Activated naive CD4-positive, alpha-beta T cell (primary cell): ENCODE data around the gene MYO1D.
"Not testable (repeated sequence)": the region's sequence is repeated elsewhere in the genome, so short reads cannot be mapped to it uniquely, and the experiment has no call there.

ENCODE experiments used
- DNase-seq, 4 experiments: peaks; one replicate each; lab custom pipeline; 2025; lab: John Stamatoyannopoulos, UW

Gene MYO1D

DNA sequence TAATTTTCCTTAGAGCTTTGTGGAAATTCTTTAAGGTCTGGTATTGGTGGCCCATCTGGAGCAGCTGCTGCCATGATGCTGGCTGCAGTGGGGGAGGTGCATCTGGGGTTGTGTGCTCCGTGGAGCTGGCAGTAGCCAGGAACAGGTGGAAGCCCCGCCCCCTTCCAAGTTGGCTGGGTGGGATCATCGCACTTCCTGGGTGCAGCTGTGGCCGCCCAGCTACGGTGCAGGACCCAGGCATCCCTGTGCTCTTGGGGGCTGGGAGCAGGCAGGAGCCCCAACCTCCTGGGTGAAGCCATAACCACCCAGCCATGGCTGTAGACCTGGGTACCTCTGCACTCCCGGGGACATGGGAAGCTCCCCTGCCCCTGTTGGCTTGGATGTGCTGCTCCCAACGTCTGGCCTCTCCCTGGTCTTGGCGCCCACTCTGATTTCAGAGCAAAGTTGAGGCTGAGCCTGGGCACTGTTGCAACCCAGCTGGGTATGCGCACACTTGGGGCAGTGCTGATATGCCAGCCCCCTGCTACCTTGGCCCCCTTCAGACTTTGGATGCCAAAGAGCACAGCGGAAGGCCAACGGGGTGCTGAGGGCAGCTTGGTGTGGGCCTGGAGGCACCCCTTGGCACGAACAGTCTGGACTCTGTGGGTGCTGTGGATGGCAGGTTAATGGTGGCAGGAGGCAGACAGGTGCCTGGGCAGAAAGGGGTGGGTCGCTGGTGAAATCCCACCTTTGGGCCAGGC, 145.2 kb downstream of the MYO1D start:
- DNase-seq: no peak

DNA sequence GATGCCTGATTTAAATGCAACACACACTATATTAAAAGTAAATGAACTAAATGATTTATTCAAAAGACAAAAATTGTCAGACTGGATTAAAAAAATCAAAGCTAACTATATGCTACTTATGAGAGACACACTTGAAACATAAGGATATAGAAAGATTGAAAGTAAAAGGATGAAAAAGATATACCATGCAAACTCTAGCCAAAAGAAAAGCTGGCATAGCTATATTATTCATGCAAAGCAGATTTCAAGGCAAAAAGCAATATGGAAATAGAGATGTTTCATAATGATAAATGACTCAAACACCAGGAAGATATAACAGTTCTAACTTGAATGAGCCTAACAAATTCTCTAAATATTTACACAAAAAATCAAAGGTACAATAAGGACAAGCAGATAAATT, 149.2 kb downstream of the MYO1D start:
- DNase-seq: no peak

- no peak for DNase-seq
Observed at GRCh38 chr17:32725697-32726096, 151.2 kb downstream of the MYO1D start.

- DNase-seq: no peak
Observed at GRCh38 chr17:32723310-32723955, 153.5 kb downstream of the MYO1D start.

DNA sequence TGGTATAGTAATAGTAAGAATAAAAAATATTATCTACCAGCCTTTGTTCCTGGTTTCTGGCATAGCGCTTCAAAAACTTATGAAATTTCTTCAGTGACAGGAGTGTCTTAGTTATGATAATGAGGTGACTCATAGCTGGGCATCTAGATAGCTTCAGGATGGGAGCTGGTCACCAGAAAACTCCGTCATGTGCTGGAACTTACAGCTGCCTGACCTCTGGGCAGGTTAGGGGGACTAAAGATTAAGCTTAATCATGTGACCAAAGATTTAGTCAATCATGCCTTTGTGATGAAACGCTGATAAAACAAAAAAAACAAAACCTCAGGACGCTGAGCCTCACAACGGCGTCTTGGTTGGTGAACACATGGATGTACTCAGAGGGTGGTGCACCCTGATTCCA, 154.2 kb downstream of the MYO1D start:
- DNase-seq: no peak

DNA sequence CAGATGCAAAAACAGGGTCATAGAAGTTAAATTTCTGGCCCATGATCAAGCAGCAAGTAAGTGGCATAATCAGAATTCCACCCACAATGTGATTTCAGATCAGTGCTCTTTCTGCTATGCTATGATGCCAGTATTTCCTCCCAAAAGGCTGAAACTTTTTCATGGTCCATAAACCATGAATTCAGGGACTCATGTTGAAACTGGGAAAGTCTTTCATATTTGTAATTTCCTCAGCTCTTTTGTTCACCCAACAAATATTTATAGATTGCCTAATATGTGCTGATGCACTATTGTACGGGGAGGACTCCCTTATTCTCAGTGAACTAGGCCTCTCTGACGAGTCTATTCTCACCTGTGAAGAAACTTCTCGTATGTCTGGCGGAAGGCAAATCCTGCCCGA, 156.3 kb downstream of the MYO1D start:
- DNase-seq: no peak

DNA sequence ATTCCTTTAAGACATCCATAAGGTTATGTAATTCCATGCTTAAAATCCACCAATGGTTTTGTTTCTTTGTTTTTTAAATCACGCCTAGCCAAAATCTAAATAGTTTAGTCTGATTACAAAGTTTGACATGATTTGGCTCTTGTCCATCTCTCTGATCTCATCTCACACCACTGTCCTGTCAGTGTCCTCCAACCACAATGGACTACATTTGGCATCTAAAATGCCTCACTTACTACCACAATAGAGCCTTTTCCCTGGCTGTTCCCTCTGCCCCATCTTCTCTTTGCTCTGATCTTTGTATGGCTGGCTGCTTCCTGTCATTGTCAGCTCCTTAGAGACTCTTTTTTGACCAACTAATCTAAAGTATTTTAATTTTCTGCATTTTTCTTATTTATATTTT, 157.2 kb downstream of the MYO1D start:
- DNase-seq: no peak

- DNase-seq: not testable (repeated sequence)
Observed at GRCh38 chr17:32714922-32715321, 162.0 kb downstream of the MYO1D start.

GRCh38 chr17:32714206-32714605, 162.7 kb downstream of the MYO1D start:
- not testable (repeated sequence) for DNase-seq

DNA sequence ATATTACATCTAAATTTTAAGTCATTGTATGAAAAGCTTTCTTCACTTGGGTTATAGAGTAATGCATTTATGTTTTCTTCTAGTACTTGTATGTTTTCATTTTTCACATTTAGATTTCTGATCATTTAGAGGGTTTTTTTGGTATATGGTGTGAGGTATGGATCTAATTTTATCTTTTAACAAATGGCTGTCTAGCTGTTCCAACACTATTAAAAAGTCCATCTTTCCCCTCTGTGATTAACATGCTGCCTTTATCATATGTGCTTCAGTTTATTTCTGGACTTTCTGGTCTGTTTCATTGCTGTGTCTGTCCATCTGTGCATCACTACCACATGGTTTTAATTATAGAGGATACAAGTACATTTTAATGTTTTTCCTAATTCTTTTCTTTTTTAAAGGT, 163.8 kb downstream of the MYO1D start:
- DNase-seq: no peak

GRCh38 chr17:32709562-32709961, 167.4 kb downstream of the MYO1D start:
- DNase-seq: no peak

DNA sequence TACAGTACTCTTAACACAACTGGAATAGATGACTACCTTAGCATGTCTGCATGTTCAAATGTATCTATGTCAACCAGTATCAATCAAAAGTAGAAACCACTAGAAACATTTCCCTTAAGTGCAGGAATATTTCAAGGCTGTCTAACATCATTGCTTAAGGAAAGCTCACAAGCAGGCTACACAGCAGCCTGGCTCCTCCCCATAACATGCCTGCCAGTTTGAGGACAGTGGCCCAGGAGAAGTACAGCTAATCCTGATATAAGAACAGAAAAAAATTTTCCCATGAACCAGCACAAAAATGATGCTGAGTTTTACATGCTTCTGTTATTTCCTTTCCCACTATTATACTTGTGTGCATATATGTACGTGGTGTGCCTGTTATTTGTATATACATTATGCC, 175.1 kb downstream of the MYO1D start:
- DNase-seq: no peak

GRCh38 chr17:32699247-32699646, 177.7 kb downstream of the MYO1D start:
- DNase-seq: no peak

GRCh38 chr17:32697728-32698625, 178.9 kb downstream of the MYO1D start:
- no peak for DNase-seq

DNA sequence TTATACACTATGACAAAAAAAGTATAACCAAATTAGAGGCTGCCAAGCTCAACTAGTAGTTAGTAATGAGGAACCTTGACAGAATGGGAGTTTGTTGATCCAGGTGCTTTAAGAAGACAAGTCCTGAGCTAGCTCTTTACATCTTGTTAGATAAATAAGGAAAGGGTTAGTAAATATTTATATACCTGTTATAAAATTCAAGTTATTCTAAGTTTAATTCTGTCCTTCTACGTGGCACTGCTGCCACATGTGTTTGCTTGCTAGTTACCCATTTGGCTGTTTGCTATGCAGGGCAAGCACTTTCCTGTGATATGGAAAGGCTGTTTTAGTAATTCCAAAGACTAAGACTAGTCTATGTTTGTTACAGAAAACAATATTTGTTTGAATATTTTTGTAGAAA, 180.5 kb downstream of the MYO1D start:
- no peak for DNase-seq

DNA sequence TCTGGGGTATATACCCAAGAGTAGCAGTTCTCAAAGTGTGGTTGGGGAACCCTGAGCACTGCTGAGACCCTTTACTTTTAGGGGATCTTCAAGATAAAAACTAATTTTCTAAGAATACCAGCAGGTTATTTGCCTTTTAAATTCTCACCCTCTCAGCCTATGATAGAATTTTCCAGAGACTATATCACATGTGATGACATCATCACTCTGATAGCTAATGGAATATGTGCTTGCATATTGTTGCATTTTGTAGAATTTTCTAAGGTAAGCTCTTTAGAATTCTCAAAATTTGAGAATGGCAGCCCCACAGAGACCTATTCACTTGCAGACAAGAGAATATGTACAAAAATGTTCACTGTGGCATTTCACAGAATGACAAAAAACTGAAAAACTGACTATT, 181.1 kb downstream of the MYO1D start:
- DNase-seq: no peak

DNA sequence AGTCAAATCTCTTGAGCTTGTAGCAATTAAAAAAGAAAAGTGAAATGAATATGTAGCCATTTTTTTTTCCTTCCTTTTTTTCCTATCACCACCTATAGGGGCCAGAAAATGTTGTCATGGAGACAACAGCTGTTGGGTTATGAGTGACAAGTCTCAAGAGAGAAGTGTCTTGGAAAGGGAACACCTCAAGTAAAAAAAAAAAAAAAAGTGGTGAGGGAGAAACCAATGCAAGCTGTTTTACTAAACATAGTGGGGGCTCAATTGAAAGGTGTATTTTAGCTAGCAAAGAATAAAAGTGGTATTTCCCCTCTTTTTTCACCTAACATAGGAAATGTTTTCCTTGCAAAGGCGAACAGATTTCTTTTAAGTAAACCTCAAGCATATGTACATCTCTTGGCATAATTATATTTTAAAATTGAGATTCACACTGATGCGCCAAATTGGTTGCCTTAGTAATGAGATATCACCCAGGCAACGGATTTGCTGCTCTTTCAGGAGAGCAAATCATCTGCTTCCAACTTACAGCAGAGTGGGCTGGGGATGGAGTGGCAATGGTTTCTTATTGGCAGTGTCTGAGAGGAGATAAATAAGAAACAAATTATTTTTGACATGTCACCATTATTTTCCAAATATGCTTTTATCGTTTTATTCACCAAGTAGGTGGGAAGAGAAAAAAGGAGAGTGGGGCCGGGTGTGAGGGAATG, 183.6 kb downstream of the MYO1D start:
- DNase-seq: no peak

- no peak for DNase-seq
Observed at GRCh38 chr17:32692179-32692578, 184.7 kb downstream of the MYO1D start.

GRCh38 chr17:32689348-32689747, 187.6 kb downstream of the MYO1D start:
- no peak for DNase-seq

DNA sequence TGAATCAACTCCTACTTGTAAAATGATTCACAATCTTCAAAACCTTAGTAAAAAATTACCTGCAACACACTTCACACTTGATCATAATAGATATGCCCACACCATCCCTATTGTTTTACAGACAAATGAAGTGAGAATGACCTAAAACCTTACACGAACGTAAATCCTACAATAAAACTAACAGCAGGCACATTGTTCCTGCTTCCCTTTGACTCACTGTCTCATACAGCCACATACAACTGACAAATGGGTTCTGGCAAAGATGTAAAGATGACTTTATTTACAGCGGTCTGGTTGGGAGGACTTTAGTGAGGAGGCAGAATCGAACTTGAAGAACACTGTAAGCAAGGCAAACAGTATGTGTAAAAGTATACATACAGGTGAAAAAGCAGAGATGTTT, 188.7 kb downstream of the MYO1D start:
- DNase-seq: no peak

GRCh38 chr17:32684087-32684958, 192.6 kb downstream of the MYO1D start:
- DNase-seq: no peak
